GM12874 (cell line): ENCODE data around the gene CDKAL1.

Experiments
- CTCF ChIP-seq: IDR thresholded peaks from 2 replicates; pipeline ENCODE4 v1.5.1; 2011; ENCODE audit warnings: low read depth, mild to moderate bottlenecking, control low read depth, low read length, moderate library complexity; ENCODE audit not compliant: insufficient read depth

Gene CDKAL1

DNA sequence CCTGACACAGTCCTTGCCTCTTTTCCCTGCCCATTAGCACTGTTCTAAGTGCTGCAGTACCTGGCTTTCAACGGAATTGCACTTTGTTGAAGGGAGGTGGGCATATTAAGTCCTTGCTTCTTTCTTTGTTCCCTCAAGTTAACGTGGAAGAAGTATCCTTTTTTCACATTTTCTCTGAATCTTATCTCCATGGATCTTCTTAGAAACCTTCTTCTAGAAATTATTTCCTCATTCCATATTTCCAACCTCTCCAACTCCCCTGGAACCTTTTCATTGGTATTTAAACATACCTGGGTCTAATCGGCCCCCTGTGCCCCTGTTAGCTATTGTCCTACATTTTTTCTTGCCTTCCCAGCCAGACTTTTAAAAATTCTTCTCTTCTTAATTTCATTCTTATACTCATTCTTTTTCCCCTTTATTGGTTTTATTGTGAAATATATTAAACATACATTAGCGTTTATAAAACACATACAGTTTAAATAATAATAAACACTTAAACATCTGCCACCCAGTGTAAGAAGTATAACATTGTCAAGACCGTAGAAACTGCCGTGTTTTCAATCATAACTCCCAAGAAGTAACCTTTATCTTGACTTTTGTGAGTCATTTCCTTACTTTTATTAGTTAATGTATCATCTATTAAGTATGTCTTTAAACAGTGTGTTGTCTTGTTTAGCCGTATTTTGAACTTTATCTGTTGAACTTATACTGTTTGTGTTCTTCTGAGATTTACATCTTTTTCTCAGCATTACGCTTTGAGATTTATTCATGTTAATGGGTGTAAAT is 118.2 kb downstream of the CDKAL1 start:
- no peak for TF ChIP-seq CTCF

DNA sequence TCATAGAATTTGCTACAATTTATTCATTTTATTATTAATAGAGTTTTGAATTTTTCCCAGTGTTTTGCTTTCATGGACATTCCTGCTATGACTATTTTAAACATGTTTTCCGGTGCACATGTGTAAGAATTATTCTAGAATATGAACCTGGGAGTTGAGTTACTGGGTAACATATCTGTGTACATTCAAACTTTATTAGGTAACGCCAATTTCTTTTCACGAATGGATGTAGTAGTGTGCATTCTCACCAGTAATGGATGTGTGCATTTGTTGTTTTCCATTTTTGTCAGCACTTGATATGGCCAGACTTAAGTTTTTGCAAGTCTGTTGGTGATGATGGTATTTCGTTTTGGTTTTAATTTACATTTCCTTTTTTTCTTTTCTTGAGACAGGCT is 118.8 kb downstream of the CDKAL1 start:
- no peak for TF ChIP-seq CTCF

GRCh38 chr6:20655317-20655716 is 121.1 kb downstream of the CDKAL1 start:
- TF ChIP-seq CTCF, result no peak

DNA sequence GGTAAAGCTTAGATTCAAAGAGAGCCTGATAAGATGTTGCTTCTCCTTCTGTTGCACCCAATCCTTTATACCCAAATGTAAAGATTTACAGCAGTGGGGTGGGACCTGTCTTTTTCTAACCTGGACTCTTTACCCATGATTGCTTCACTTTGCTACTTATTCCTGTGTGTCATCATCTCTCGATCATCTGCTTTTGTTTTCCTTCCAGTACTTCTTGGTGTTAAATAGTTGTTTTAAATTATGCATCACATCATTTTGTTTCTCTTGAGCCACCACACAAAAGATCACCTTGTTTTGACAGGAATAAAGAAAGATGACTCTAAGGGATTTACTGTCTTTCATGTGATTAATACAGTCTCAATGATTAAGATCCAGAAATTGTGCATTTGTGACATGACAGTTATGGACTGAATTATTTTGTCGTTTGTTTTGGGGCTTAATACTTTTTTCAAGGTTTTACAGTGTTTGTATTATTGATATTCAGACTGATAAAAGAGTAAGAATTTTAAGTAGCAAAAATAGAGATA is 123.1 kb downstream of the CDKAL1 start:
- no peak for TF ChIP-seq CTCF

DNA sequence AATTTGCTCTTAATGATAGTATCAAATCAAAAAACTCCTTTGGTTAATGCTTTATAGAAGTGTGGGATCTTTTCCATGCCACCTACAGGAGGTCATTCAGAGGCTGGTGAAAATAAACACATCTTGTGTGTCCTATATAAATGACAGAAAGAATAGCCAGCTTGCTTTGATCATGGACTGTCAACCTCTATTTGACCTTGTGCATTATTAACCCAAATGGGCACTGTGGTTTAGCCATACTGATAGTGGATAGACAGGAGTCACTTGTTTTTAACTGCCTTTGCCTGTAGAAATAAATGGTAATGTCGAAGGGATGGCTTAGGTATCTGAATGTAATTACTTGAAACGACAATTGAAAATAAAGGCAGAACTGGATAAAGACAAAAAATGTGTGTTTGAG is 123.8 kb downstream of the CDKAL1 start:
- TF ChIP-seq CTCF, result no peak

GRCh38 chr6:20658516-20658915 is 124.3 kb downstream of the CDKAL1 start:
- TF ChIP-seq CTCF, result no peak

GRCh38 chr6:20660534-20660933 is 126.3 kb downstream of the CDKAL1 start:
- no peak for TF ChIP-seq CTCF

GRCh38 chr6:20661721-20662120 is 127.5 kb downstream of the CDKAL1 start:
- no peak for TF ChIP-seq CTCF
